CD4-positive, alpha-beta memory T cell (primary cell): ENCODE measurements around the gene ABCG4. TPM values are rescaled to one million over a fixed set of nuclear protein-coding genes. Genes with fewer than 3 reads are reported as not detected.

ENCODE experiments used
- CTCF ChIA-PET: fragments of 350-600 bp; sonication (Branson Sonifier 250); formaldehyde crosslinking; loops from one replicate; lab custom pipeline; 2021; ENCODE audit warnings: inconsistent platforms; ENCODE audit not compliant: partially characterized antibody; lab: Charles Lee
- POLR2A ChIA-PET: fragments of 350-600 bp; sonication (Branson Sonifier 250); formaldehyde crosslinking; loops from one replicate; lab custom pipeline; 2021; ENCODE audit not compliant: partially characterized antibody; lab: Charles Lee
- DNase-seq, 5 donors: peaks; one replicate each; pipeline versions ENCODE4 v3.0.0 to v3.0.0-alpha.2; 2020 to 2022; ENCODE audit warnings: mixed read lengths in 1 of 5
- H3K27ac ChIP-seq: one replicate; pipeline ENCODE4 v1.7.0; 2013; ENCODE audit warnings: low read depth, low read length
- H3K27me3 ChIP-seq: 2 replicates; pipeline ENCODE4 v1.7.0; 2013; ENCODE audit warnings: mild to moderate bottlenecking, low read length, moderate library complexity; ENCODE audit not compliant: insufficient read depth
- H3K36me3 ChIP-seq: 2 replicates; pipeline ENCODE4 v1.7.0; 2013; ENCODE audit warnings: mild to moderate bottlenecking, low read length, moderate library complexity; ENCODE audit not compliant: insufficient read depth
- H3K4me1 ChIP-seq: 2 replicates; pipeline ENCODE4 v1.7.0; 2013; ENCODE audit warnings: mild to moderate bottlenecking, low read length, moderate library complexity; ENCODE audit not compliant: insufficient read depth
- H3K4me3 ChIP-seq, 2 donors: one replicate each; pipeline ENCODE4 v1.7.0; 2013; ENCODE audit warnings: low read length in 2 of 2, mild to moderate bottlenecking in 1 of 2
- H3K9me3 ChIP-seq, 2 donors: one replicate each; pipeline ENCODE4 v1.7.0; 2013; ENCODE audit warnings: low read length in 2 of 2, control low read depth in 1 of 2; ENCODE audit not compliant: control insufficient read depth in 1 of 2
- H3K27ac Mint-ChIP-seq, 7 donors: one replicate each; pipeline ENCODE4 v1.8.0; 2020 to 2021; ENCODE audit warnings: mixed read lengths in 7 of 7, mild to moderate bottlenecking in 6 of 7, inconsistent platforms in 3 of 7, moderate library complexity in 3 of 7
- H3K27me3 Mint-ChIP-seq, 2 donors: one replicate each; pipeline ENCODE4 v1.8.0; 2020 to 2021; ENCODE audit warnings: mixed read lengths in 2 of 2
- H3K36me3 Mint-ChIP-seq, 2 donors: one replicate each; pipeline ENCODE4 v1.8.0; 2020 to 2021; ENCODE audit warnings: mixed read lengths in 2 of 2, inconsistent platforms in 1 of 2, mild to moderate bottlenecking in 1 of 2
- H3K4me1 Mint-ChIP-seq, 4 donors: one replicate each; pipeline ENCODE4 v1.8.0; 2020 to 2021; ENCODE audit warnings: mixed read lengths in 4 of 4, mild to moderate bottlenecking in 1 of 4
- H3K4me3 Mint-ChIP-seq, 8 donors: one replicate each; pipeline ENCODE4 v1.8.0; 2020 to 2021; ENCODE audit warnings: mixed read lengths in 8 of 8, mild to moderate bottlenecking in 7 of 8, moderate library complexity in 6 of 8, inconsistent platforms in 3 of 8
- H3K9me3 Mint-ChIP-seq, 8 donors: one replicate each; pipeline ENCODE4 v1.8.0; 2020 to 2021; ENCODE audit warnings: mixed read lengths in 8 of 8, mild to moderate bottlenecking in 5 of 8, inconsistent platforms in 3 of 8, moderate library complexity in 1 of 8
- intact Hi-C: fragments of 100-400 bp; cut with micrococcal nuclease; formaldehyde crosslinking; loops from one replicate; pipeline ENCODE4 v1.15.1; 2023
- polyA plus RNA-seq, 2 donors: library from polyadenylated mRNA; unstranded; fragments of 300-500 nt; fragmentation: Illumina TruSeq; gene quantifications; one replicate each; pipeline ENCODE4 v1.2.3, GENCODE V29; 2021
- total RNA-seq, 2 experiments: library from RNA; stranded (reverse); gene quantifications; one replicate each; pipeline ENCODE4 v1.2.3, GENCODE V29; 2021

The ABCG4 gene
- total and polyA plus RNA-seq, 4 experiments from 2014 or later, result 0.09 TPM; not detected in 3

DNA sequence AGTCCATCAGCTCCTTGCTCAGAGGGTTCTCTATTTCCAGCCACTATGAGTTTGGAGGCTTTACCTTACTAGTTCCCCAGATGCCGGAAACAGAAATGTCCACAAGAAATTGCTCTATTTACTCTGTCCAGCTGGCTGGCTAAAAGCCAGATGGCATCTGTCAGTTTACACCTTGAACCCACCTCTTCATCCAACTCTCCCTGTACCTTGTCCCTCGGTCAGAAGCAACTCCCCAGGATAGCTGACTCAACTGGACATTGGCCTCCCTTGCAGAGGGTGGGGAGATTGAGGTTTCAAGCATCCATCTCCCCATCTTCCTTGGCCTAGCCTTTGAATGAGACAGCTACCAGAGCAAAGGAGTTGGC lies 40.0 kb upstream of the ABCG4 start:
- Mint-ChIP-seq H3K4me3 (peak overlapping the region; percentile 86 to 93 (median 90)), H3K36me3 (peaks cover 28 to 36% of the 10 kb centered on the region in 2 donors), H3K9me3 (no peaks in the 10 kb centered on the region), H3K4me1 (peaks cover 23 to 61% (median 39%) of the 10 kb centered on the region in 4 donors), H3K27me3 (no peaks in the 10 kb centered on the region), H3K27ac (peak overlapping the region; percentile 84 to 95 (median 88))
- intact Hi-C loops, result no loop called here
- H3K27ac ChIP-seq, result peak overlapping the region; percentile 81
- ChIA-PET CTCF (interaction anchor here (0.8 to 1.6 kb wide), 9 partner anchors 9 to 215 kb away, joined by 3 to 5 read pairs (median 3); partner anchors contain the start of genes CBL and HINFP), POLR2A (interaction anchor here (0.9 to 13.3 kb wide), 10 partner anchors 9 to 229 kb away, joined by 3 to 210 read pairs (median 6); partner anchors contain the start of genes HINFP, HMBS, HYOU1 and NLRX1)
- H3K4me1 ChIP-seq, result peaks cover 36% of the 10 kb centered on the region
- H3K4me3 ChIP-seq, result peak overlapping the region; percentile 83 to 93
- DNase-seq, result no peak
- H3K27me3 ChIP-seq, result no peaks in the 10 kb centered on the region
- no peaks in the 10 kb centered on the region for H3K9me3 ChIP-seq
- peaks cover 31% of the 10 kb centered on the region for H3K36me3 ChIP-seq

DNA sequence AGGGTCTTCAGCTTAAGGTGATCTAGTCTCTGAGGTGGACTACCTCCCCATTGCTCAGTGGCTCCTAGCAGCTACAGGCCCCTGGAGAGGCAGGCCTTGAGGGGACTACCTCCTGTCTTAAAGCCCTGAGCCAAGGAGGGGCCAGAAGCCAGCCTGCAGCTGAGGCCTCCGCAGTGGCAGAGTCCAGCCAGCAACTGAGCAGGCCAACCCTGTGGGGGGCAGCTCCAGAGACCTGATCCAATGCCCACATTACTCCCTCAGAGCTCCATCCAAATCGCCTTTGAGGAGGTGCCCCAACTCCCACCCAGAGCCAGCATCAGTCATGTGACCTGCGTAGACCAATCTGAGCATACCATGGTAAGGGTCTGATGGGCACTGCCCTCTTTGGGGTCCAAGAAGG lies 39.0 kb upstream of the ABCG4 start:
- no peaks in the 10 kb centered on the region for H3K9me3 Mint-ChIP-seq

DNA sequence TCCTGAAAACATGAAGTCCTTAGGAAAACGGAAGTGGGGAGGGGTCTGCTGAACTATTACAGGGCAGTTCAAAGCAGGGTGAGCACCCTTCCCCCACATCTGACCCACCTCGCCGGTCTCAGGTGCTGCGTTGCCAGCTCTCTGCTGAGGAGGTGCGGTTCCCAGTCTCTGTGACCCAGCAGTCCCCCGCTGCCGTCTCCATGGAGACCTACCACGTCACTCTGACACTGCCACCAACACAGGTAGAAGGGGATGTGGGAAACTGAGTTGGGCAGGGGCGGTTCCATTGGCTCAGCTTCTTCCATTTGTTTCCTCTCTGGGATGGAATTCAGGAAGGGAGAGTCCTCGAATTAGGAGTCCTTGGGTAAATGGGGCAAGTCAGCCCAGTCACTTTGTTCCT lies 38.4 kb upstream of the ABCG4 start:
- Mint-ChIP-seq H3K4me1 (peaks cover 27 to 62% (median 46%) of the 10 kb centered on the region in 4 donors), H3K36me3 (peaks cover 33 to 46% of the 10 kb centered on the region in 2 donors), H3K9me3 (no peaks in the 10 kb centered on the region), H3K27ac (peak overlapping the region; percentile 3 to 79 (median 57)), H3K27me3 (no peaks in the 10 kb centered on the region), H3K4me3 (peak overlapping the region in 2 of 8 donors; percentile 1 to 24)
- H3K4me3 ChIP-seq, result no peak overlapping the region
- no peaks in the 10 kb centered on the region for H3K27me3 ChIP-seq
- ChIA-PET CTCF (interaction anchor here (1.1 to 1.2 kb wide), 2 partner anchors 16 to 43 kb away, joined by 3 to 5 read pairs; partner anchors contain the start of gene VPS11), POLR2A (interaction anchor here (0.9 to 13.3 kb wide), 5 partner anchors 8 to 96 kb away, joined by 3 to 210 read pairs (median 24); partner anchors contain the start of genes CBL, DPAGT1, HINFP and NLRX1)
- intact Hi-C loops, result no loop called here
- no peaks in the 10 kb centered on the region for H3K9me3 ChIP-seq
- peak overlapping the region; percentile 12 for H3K27ac ChIP-seq
- no peak for DNase-seq
- H3K36me3 ChIP-seq, result peaks cover 37% of the 10 kb centered on the region
- peaks cover 52% of the 10 kb centered on the region for H3K4me1 ChIP-seq

More for the DNA sequence above, 39.0 kb upstream of the ABCG4 start:
- peaks cover 37% of the 10 kb centered on the region for H3K36me3 ChIP-seq
- POLR2A ChIA-PET, result interaction anchor here (0.9 to 13.3 kb wide), 8 partner anchors 11 to 228 kb away, joined by 3 to 210 read pairs (median 8); partner anchors contain the start of genes CBL, HINFP, HYOU1 and NLRX1
- no peaks in the 10 kb centered on the region for H3K9me3 ChIP-seq
- intact Hi-C loops, result no loop called here
- no peaks in the 10 kb centered on the region for H3K27me3 Mint-ChIP-seq
- no peak overlapping the region for H3K27ac ChIP-seq
- peaks cover 23 to 60% (median 42%) of the 10 kb centered on the region in 4 donors for H3K4me1 Mint-ChIP-seq
- H3K27me3 ChIP-seq, result no peaks in the 10 kb centered on the region
- H3K4me3 Mint-ChIP-seq, result peak overlapping the region in 7 of 8 donors; percentile 86 to 93 (median 90)
- CTCF ChIA-PET, result interaction anchor here (0.6 to 1.6 kb wide), 9 partner anchors 9 to 214 kb away, joined by 3 to 5 read pairs (median 3); partner anchors contain the start of genes CBL, HINFP and VPS11
- no peak overlapping the region for H3K4me3 ChIP-seq
- H3K4me1 ChIP-seq, result peaks cover 46% of the 10 kb centered on the region
- no peak for DNase-seq
- H3K27ac Mint-ChIP-seq, result peak overlapping the region in 6 of 7 donors; percentile 36 to 88 (median 80)
- peaks cover 28 to 42% of the 10 kb centered on the region in 2 donors for H3K36me3 Mint-ChIP-seq

DNA sequence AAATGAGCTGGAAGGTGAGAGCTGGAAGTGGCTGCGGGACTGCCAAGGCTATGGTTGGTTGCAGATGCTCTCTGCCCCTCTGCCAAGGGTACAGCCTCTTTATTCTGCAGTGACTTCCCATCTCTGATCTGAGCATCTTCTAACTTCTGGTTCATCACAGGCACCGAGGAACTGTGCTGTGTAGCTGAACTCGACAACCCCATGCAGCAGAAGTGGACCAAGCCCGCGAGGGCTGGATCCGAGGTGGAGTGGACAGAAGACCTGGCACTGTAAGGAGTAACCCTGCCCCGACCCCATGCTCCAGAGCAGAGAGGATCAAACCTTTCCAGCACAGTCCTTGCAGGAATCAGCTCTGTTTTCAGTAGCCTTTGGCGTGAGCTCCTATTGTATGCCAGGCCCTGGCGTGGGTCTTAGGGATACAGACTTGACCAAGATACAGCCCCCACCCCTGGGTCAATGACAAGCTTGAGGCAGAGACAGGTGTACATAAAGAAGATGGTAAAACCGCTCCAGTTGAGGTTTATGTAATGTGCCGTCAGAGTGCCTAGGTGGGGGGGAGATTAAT lies 37.4 kb upstream of the ABCG4 start:
- Histone ChIP-seq H3K27ac (no peak overlapping the region), H3K36me3 (peaks cover 37% of the 10 kb centered on the region), H3K27me3 (no peaks in the 10 kb centered on the region), H3K4me3 (no peak overlapping the region), H3K9me3 (no peaks in the 10 kb centered on the region), H3K4me1 (peaks cover 56% of the 10 kb centered on the region)
- Mint-ChIP-seq H3K4me3 (peak overlapping the region in 2 of 8 donors; percentile 11 to 48), H3K27ac (peak overlapping the region in 6 of 7 donors; percentile 2 to 85 (median 72)), H3K36me3 (peaks cover 39 to 49% of the 10 kb centered on the region in 2 donors), H3K4me1 (peaks cover 33 to 64% (median 48%) of the 10 kb centered on the region in 4 donors), H3K27me3 (no peaks in the 10 kb centered on the region), H3K9me3 (no peaks in the 10 kb centered on the region)
- CTCF ChIA-PET, result interaction anchor here (1.2 to 1.7 kb wide), 3 partner anchors 9 to 17 kb away, joined by 5 to 7 read pairs (median 5); partner anchors contain the start of gene HINFP
- no peak for DNase-seq
- POLR2A ChIA-PET, result interaction anchor here (1.7 to 13.3 kb wide), 5 partner anchors 9 to 95 kb away, joined by 4 to 210 read pairs (median 8); partner anchors contain the start of genes CBL, DPAGT1 and HINFP
- intact Hi-C loops, result no loop called here

DNA sequence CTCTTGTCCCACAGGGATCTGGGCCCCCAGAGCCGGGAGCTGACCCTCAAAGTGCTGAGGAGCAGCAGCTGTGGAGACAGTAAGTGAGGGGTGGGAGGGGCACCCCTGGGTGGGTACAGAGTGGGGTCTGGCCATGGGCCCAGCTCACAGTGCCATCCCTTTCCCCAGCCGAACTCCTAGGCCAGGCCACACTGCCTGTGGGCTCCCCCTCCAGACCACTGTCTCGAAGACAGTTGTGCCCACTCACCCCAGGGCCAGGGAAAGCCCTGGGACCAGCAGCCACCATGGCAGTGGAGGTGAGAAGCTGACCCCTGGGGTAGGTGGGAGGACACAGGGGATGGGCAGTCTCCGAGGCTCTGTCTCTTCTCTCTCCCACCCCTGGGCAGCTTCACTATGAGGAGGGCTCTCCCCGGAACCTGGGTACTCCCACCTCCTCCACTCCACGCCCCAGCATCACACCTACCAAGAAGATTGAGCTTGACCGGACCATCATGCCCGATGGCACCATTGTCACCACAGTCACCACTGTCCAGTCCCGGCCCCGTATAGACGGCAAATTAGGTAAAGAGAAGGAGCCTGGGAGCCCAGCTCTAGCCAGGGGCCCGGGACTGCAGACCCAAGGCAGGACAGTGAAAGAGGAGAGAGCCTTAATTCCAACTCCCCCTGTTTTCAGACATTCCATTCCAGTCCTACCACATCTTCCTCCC lies 36.4 kb upstream of the ABCG4 start:
- Mint-ChIP-seq H3K4me3 (no peak overlapping the region), H3K27ac (peak overlapping the region in 3 of 7 donors; percentile 4 to 68 (median 25)), H3K27me3 (no peaks in the 10 kb centered on the region), H3K36me3 (peaks cover 45 to 54% of the 10 kb centered on the region in 2 donors), H3K9me3 (no peaks in the 10 kb centered on the region), H3K4me1 (peaks cover 30 to 64% (median 45%) of the 10 kb centered on the region in 4 donors)
- no peak for DNase-seq
- Histone ChIP-seq H3K27ac (no peak overlapping the region), H3K4me1 (peaks cover 56% of the 10 kb centered on the region), H3K27me3 (no peaks in the 10 kb centered on the region), H3K36me3 (peaks cover 37% of the 10 kb centered on the region), H3K9me3 (no peaks in the 10 kb centered on the region), H3K4me3 (no peak overlapping the region)
- ChIA-PET CTCF (interaction anchor here (1.6 to 1.7 kb wide), 2 partner anchors 10 to 18 kb away, joined by 5 to 7 read pairs; a partner anchor contains a TSS), POLR2A (interaction anchor here (1.0 to 13.3 kb wide), 5 partner anchors 9 to 45 kb away, joined by 3 to 210 read pairs (median 8); partner anchors contain the start of genes DPAGT1, HINFP and VPS11)
- intact Hi-C loops, result no loop called here

DNA sequence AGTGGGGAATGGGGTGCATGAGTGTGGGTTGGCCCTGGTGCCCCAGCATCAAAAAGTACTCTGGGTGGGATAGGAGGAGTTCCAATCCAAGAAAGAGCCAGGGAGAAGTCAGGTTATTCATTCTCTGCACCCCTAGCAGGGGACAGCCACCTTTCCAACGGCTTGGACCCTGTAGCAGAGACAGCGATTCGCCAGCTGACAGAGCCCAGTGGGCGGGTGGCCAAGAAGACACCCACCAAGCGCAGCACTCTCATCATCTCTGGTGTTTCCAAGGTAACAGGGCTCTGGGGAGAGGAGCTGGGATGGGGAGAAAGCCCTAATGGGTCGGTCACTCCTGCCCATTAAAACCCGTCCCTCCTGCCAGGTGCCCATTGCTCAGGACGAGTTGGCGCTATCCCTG lies 35.1 kb upstream of the ABCG4 start:
- ChIA-PET CTCF (no interaction called here), POLR2A (interaction anchor here (1.0 to 13.3 kb wide), 4 partner anchors 7 to 46 kb away, joined by 3 to 210 read pairs (median 16); partner anchors contain the start of genes DPAGT1, HINFP and VPS11)
- Mint-ChIP-seq H3K27me3 (no peaks in the 10 kb centered on the region), H3K9me3 (no peaks in the 10 kb centered on the region), H3K4me3 (peak overlapping the region in 1 of 8 donors; percentile 35), H3K4me1 (peaks cover 24 to 59% (median 39%) of the 10 kb centered on the region in 4 donors), H3K36me3 (peaks cover 45 to 47% of the 10 kb centered on the region in 2 donors), H3K27ac (peak overlapping the region in 2 of 7 donors; percentile 50 to 72)
- intact Hi-C loops, result no loop called here
- DNase-seq, result no peak
- Histone ChIP-seq H3K9me3 (no peaks in the 10 kb centered on the region), H3K4me1 (peaks cover 50% of the 10 kb centered on the region), H3K4me3 (no peak overlapping the region), H3K27ac (no peak overlapping the region), H3K36me3 (peaks cover 37% of the 10 kb centered on the region), H3K27me3 (no peaks in the 10 kb centered on the region)
